Retinal pigment epithelial cell (primary cell): ENCODE data around the gene CALHM3.
A peak's percentile ranks its signal among the peaks of the same experiment; 100 is the strongest.
"Not testable (repeated sequence)": the region's sequence is repeated elsewhere in the genome, so short reads cannot be mapped to it uniquely, and the experiment has no call there.

ENCODE experiments used
- DNase-seq: peaks from one replicate; pipeline ENCODE4 v3.0.0-alpha.2; 2010; ENCODE audit warnings: low read depth
- H3K4me3 ChIP-seq: 2 replicates; pipeline ENCODE4 v1.5.1; 2011; ENCODE audit warnings: mild to moderate bottlenecking, low read length, control low read depth, moderate library complexity
- CTCF ChIP-seq: conservative IDR thresholded peaks from 2 replicates; pipeline ENCODE4 v1.5.1; 2011; ENCODE audit warnings: low read depth, low read length, control low read depth, inconsistent platforms

Gene CALHM3

GRCh38 chr10:103507235-103508191 is 28.5 kb upstream of the CALHM3 start:
- H3K4me3 ChIP-seq, result no peak overlapping the region
- DNase-seq, result no peak
- no peak for TF ChIP-seq CTCF

- H3K4me3 ChIP-seq, result no peak overlapping the region
- TF ChIP-seq CTCF, result no peak
- DNase-seq, result no peak
Observed at GRCh38 chr10:103506061-103506460, 27.0 kb upstream of the CALHM3 start.

DNA sequence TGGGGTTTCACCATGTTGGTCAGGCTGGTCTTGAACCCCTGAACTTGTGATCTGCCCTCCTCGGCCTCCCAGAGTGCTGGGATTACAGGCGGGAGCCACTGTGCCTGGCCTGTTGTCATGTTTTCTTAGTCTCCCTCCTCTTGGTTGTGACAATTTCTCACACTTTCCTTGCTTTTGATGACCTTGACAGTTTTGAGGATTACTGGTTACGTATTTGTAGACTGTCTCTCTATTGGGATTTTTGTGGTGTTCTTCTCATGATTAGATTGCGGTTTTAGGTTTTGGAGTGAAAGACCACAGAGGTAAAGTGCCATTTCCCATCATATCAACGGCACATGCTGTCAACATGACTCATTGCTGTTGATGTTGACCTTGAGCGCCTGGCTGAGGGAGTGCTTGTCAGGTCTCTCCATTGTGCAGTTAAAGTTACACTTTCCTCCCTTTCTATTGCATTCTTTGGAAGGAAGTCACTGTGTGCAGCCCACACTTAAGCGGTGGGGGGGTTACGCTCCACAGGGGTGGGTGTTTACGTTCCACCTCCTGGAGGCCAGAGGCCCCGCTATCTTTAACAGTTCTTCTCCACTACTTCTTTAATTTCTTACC is 25.2 kb upstream of the CALHM3 start:
- DNase-seq, result peak; percentile 77
- TF ChIP-seq CTCF, result no peak
- no peak overlapping the region for H3K4me3 ChIP-seq

- H3K4me3 ChIP-seq, DNase-seq: not testable (repeated sequence)
Observed at GRCh38 chr10:103503777-103504176, 24.7 kb upstream of the CALHM3 start.

DNA sequence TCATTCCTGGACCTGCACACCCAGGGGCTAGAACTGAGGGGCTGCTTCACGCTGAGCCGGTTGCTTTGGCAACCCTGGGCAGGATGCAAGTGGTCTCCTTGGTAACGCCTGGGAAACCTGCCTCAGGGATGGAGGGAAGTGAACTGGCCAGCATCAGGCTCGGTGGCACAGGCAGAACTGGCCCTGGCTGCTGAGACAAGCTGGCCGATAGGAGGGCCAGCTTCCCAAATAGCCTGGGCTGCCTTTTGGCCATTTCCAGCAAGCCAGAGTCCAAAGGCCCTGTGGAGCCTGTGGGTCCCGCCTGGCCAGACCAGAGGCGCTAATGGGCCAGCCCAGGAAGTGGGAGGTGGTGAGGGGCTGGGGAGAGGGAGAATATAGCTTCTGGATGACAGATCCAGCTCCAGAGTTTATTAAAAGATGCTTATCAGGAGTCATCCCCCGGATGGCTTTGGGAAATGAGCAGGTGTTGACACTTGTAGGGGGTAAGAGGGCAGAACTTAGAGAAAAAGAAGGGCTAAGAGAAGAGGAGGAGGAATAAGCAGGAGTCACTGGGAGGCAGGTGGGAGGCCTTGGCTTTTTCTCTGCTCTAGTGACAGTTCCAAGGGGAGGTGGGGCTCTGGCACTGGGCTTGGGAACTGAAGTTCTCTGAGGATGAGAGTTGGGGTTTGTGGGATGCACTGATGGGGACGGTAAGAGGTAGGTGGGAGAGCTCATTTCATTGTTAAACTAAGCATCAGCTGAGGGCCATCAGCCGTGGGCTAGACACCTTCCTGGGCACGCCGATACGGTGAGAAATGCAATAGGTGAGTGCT is 24.0 kb upstream of the CALHM3 start:
- no peak for TF ChIP-seq CTCF
- DNase-seq, result no peak
- H3K4me3 ChIP-seq, result no peak overlapping the region

GRCh38 chr10:103501186-103501585 is 22.1 kb upstream of the CALHM3 start:
- no peak overlapping the region for H3K4me3 ChIP-seq
- no peak for DNase-seq
- no peak for TF ChIP-seq CTCF

GRCh38 chr10:103500481-103500880 is 21.4 kb upstream of the CALHM3 start:
- TF ChIP-seq CTCF, result no peak
- DNase-seq, result no peak
- H3K4me3 ChIP-seq, result no peak overlapping the region
